Measurements from ENCODE around the gene TANGO6. TPM values are rescaled to one million over a fixed set of nuclear protein-coding genes. Genes with fewer than 3 reads are reported as not detected.

TANGO6 gene
- total and polyA plus RNA-seq, 10 of the 15 experiments (the other 5 are each of a cell fraction or from before 2014, with no cell fraction given) = 1.1 to 20.6 (median 11.0) TPM

- no TSS peak for BruUV-seq (replicated peaks)
- no peak overlapping the region for H3K4me3 ChIP-seq
- no peak overlapping the region for H3K9ac ChIP-seq (ENCODE audit: control insufficient read depth, insufficient read depth, low read length)
- H3K9me3 ChIP-seq (replicated peaks; ENCODE audit: control insufficient read depth, insufficient read depth, low read length) = no peaks in the 10 kb centered on the region; the same call in 2 of the 3 replicates
- no peak overlapping the region for H2AFZ ChIP-seq (ENCODE audit: control insufficient read depth, low read depth, low read length)
- no peaks in the 10 kb centered on the region for H3K4me1 ChIP-seq (ENCODE audit: control insufficient read depth, insufficient read depth, low read length)
- H3K4me2 ChIP-seq (ENCODE audit: control insufficient read depth, insufficient read depth) = no peak overlapping the region
- RAD21 ChIA-PET (ENCODE audit: unreplicated experiment) = interaction anchor here (0.9 kb wide), 1 partner anchor 133 kb away, joined by 3 read pairs; no protein-coding TSS in a partner anchor
- POLR2A ChIA-PET = no interaction called here
- no peaks in the 10 kb centered on the region for H4K20me1 ChIP-seq (ENCODE audit: control insufficient read depth, insufficient read depth)
- no peak overlapping the region for H3K27ac ChIP-seq (ENCODE audit: control insufficient read depth, insufficient read depth)
- H3K36me3 ChIP-seq (ENCODE audit: control insufficient read depth in 2 of 2, insufficient read depth in 2 of 2, low read length in 1 of 2) = peaks cover 0 to 3% of the 10 kb centered on the region in 2 experiments
- CTCF ChIA-PET = interaction anchor here (1.0 to 1.3 kb wide), 2 partner anchors 8 to 21 kb away, joined by 4 read pairs; no protein-coding TSS in a partner anchor
- H3K27me3 ChIP-seq (replicated peaks in 1 of 2; ENCODE audit: control insufficient read depth in 2 of 2, insufficient read depth in 2 of 2, low read length in 1 of 2) = no peaks in the 10 kb centered on the region
- no peaks in the 10 kb centered on the region for H3K79me2 ChIP-seq (ENCODE audit: control insufficient read depth, insufficient read depth, low read length)
- SMC1A ChIA-PET (ENCODE audit: uncharacterized antibody, unreplicated experiment) = interaction anchor here (1.4 kb wide), 1 partner anchor 21 kb away, joined by 3 read pairs; no protein-coding TSS in a partner anchor
- in situ Hi-C loops (cut with MboI) (no loop called here), intact Hi-C loops (cut with micrococcal nuclease; ENCODE audit: unreplicated experiment) (no loop called here)
- TF ChIP-seq ZNF592 (IDR thresholded peaks at IDR 0.05) = no peak
- TF ChIP-seq JUNB (IDR thresholded peaks at IDR 0.05) = no peak
- no peak for DNase-seq (ENCODE audit: low read depth, low spot score)
- ATAC-seq = no peak
- 97% methylated on average over 11 of the region's 12 CpGs for WGBS (ENCODE audit: insufficient coverage, insufficient replicate concordance, low lambda C conversion rate, missing lambda C conversion rate)
- FAIRE-seq = no peak
These were observed 193.2 kb downstream of the TANGO6 start for GRCh38 chr16:69036399-69037091.
